H1 (cell line): ENCODE results near the gene ANKRD24. TPM values are rescaled to one million over a fixed set of nuclear protein-coding genes. Genes with fewer than 3 reads are reported as not detected.

Experiments
- BCL11A ChIP-seq, 2 experiments: IDR thresholded peaks; one replicate each; pipeline ENCODE4 v1.6.1; 2011; ENCODE audit warnings: low read depth in 2 of 2, low read length in 2 of 2, mild to moderate bottlenecking in 2 of 2
- BRCA1 ChIP-seq: IDR thresholded peaks from 2 replicates; pipeline ENCODE4 v1.6.1; 2012; ENCODE audit warnings: low read depth, low read length, improper control_type of control experiment
- CBX8 ChIP-seq: fragments of 300-800, 300-1000 bp; sonication (generic); IDR thresholded peaks from 2 replicates; pipeline ENCODE4 v1.7.1; 2016; ENCODE audit warnings: low read depth, low read length, borderline replicate concordance
- CEBPB ChIP-seq: IDR thresholded peaks from 2 replicates; pipeline ENCODE4 v1.6.1; 2012; ENCODE audit warnings: low read depth, low read length
- HDAC2 ChIP-seq, 2 experiments: fragments of 300-600 bp in 1 of 2; sonication (generic) in 1 of 2; IDR thresholded peaks; 2 replicates each; pipeline ENCODE4 v1.6.1; 2011 to 2012; ENCODE audit warnings: low read depth in 2 of 2, low read length in 2 of 2, mild to moderate bottlenecking in 2 of 2, moderate library complexity in 2 of 2, borderline replicate concordance in 1 of 2, inconsistent platforms in 1 of 2
- HDAC6 ChIP-seq: IDR thresholded peaks from one replicate; pipeline ENCODE4 v1.7.1; 2012; ENCODE audit warnings: low read depth, mild to moderate bottlenecking, inconsistent platforms, low read length, moderate library complexity
- MAFK ChIP-seq: IDR thresholded peaks from 2 replicates; pipeline ENCODE4 v1.6.1; 2012; ENCODE audit warnings: low read depth, mild to moderate bottlenecking, improper control_type of control experiment, low read length
- SIRT6 ChIP-seq: IDR thresholded peaks from one replicate; pipeline ENCODE4 v1.7.1; 2012; ENCODE audit warnings: low read length, inconsistent platforms
- YY1 ChIP-seq: IDR thresholded peaks from 2 replicates; pipeline ENCODE4 v1.6.1; 2011; ENCODE audit warnings: low read depth, mild to moderate bottlenecking, low read length
- polyA plus RNA-seq, 7 experiments: library from polyadenylated mRNA; depleted of rRNA in 3 of 7; stranded (reverse) in 5 of 7; unstranded in 2 of 7; fragments of >200 nt in 5 of 7; fragments of 200-250 nt in 2 of 7; gene quantifications; 1 replicate in 5 of 7; 2 replicates in 1 of 7; 4 replicates in 1 of 7; pipeline versions ENCODE4 v1.2.1 to v1.2.3, GENCODE V29; 2011 to 2013; ENCODE audit warnings: missing spikeins in 2 of 7, mixed read lengths in 2 of 7
- total RNA-seq: library from RNA; stranded (reverse); fragmentation: NEBNext Ultra II Directional; extraction: Animal tissue kit (Norgen Biotek cat#: 25700); gene quantifications from 2 replicates; pipeline ENCODE4 v1.2.1, GENCODE V29; 2021
- TF ChIP-seq, protein P1 (sequence below): fragments of 300-600 bp; sonication (generic); IDR thresholded peaks from 2 replicates; pipeline ENCODE4 v1.7.1; 2012; ENCODE audit warnings: low read length, moderate library complexity, mild to moderate bottlenecking, inconsistent platforms; ENCODE audit not compliant: insufficient replicate concordance

The ANKRD24 gene
- total and polyA plus RNA-seq, 2 of the 8 experiments (the other 6 are each of a cell fraction or from before 2014, with no cell fraction given): 7.6 to 14.1 TPM

DNA sequence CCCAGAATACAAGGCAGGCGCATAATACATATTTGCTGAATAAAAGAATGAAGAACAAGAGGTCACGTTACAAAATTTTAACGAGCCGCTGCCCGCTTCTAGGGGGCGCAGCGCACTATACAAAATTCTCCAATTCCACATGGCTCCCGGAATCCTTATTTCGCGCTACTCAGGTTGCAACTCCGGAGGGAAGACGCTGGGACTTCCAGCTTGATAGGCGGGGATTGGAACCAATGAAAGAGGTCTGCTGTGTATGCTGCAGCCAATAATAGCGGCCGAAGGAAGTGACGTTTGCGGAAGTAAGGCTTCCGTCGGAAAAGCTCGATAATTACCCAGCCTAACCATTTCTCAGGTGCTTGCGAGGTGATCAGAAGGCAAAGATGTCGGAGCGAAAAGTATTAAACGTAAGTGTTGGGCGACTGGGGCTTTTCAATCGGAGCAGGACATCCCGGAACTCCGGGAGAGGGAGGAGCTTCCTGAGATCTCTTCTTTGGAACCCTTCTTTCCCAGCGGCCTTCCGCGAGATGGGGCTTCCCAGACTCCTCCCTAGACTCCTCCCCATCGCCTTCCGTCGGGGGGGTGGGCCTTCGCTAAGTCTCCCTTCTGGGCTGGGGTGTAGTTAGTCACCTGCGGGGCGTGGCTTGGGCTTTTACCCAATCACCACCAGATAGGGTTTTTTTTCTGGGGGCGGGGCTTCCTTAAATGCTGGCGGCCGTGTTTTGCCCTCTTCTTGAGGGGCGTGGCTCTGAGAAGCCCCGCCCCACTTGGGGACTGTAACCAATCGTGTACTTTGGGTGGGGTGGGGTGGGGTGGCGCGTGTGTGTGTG lies 64.5 kb downstream of the ANKRD24 start, which contains the start of gene YJU2 (continued):
- peak; percentile 33 for TF ChIP-seq BRCA1
- TF ChIP-seq BCL11A (IDR thresholded peaks at IDR 0.05; ENCODE audit: low read depth in 2 of 2, low read length in 2 of 2): no peak
- no peak for TF ChIP-seq MAFK
- no peak for TF ChIP-seq CBX8
- TF ChIP-seq CEBPB: 0 out of 2 replicates have a peak, but pooled peaks have one; percentile 10
- TF ChIP-seq YY1: peak; percentile 84
- no peak for TF ChIP-seq HDAC6
- 0 out of 4 replicates have a peak, but pooled peaks have one; percentile 25 to 51 for TF ChIP-seq HDAC2 (IDR thresholded peaks at IDR 0.05; ENCODE audit: borderline replicate concordance in 1 of 2, low read depth in 2 of 2, low read length in 2 of 2)
- TF ChIP-seq, protein P1, sequence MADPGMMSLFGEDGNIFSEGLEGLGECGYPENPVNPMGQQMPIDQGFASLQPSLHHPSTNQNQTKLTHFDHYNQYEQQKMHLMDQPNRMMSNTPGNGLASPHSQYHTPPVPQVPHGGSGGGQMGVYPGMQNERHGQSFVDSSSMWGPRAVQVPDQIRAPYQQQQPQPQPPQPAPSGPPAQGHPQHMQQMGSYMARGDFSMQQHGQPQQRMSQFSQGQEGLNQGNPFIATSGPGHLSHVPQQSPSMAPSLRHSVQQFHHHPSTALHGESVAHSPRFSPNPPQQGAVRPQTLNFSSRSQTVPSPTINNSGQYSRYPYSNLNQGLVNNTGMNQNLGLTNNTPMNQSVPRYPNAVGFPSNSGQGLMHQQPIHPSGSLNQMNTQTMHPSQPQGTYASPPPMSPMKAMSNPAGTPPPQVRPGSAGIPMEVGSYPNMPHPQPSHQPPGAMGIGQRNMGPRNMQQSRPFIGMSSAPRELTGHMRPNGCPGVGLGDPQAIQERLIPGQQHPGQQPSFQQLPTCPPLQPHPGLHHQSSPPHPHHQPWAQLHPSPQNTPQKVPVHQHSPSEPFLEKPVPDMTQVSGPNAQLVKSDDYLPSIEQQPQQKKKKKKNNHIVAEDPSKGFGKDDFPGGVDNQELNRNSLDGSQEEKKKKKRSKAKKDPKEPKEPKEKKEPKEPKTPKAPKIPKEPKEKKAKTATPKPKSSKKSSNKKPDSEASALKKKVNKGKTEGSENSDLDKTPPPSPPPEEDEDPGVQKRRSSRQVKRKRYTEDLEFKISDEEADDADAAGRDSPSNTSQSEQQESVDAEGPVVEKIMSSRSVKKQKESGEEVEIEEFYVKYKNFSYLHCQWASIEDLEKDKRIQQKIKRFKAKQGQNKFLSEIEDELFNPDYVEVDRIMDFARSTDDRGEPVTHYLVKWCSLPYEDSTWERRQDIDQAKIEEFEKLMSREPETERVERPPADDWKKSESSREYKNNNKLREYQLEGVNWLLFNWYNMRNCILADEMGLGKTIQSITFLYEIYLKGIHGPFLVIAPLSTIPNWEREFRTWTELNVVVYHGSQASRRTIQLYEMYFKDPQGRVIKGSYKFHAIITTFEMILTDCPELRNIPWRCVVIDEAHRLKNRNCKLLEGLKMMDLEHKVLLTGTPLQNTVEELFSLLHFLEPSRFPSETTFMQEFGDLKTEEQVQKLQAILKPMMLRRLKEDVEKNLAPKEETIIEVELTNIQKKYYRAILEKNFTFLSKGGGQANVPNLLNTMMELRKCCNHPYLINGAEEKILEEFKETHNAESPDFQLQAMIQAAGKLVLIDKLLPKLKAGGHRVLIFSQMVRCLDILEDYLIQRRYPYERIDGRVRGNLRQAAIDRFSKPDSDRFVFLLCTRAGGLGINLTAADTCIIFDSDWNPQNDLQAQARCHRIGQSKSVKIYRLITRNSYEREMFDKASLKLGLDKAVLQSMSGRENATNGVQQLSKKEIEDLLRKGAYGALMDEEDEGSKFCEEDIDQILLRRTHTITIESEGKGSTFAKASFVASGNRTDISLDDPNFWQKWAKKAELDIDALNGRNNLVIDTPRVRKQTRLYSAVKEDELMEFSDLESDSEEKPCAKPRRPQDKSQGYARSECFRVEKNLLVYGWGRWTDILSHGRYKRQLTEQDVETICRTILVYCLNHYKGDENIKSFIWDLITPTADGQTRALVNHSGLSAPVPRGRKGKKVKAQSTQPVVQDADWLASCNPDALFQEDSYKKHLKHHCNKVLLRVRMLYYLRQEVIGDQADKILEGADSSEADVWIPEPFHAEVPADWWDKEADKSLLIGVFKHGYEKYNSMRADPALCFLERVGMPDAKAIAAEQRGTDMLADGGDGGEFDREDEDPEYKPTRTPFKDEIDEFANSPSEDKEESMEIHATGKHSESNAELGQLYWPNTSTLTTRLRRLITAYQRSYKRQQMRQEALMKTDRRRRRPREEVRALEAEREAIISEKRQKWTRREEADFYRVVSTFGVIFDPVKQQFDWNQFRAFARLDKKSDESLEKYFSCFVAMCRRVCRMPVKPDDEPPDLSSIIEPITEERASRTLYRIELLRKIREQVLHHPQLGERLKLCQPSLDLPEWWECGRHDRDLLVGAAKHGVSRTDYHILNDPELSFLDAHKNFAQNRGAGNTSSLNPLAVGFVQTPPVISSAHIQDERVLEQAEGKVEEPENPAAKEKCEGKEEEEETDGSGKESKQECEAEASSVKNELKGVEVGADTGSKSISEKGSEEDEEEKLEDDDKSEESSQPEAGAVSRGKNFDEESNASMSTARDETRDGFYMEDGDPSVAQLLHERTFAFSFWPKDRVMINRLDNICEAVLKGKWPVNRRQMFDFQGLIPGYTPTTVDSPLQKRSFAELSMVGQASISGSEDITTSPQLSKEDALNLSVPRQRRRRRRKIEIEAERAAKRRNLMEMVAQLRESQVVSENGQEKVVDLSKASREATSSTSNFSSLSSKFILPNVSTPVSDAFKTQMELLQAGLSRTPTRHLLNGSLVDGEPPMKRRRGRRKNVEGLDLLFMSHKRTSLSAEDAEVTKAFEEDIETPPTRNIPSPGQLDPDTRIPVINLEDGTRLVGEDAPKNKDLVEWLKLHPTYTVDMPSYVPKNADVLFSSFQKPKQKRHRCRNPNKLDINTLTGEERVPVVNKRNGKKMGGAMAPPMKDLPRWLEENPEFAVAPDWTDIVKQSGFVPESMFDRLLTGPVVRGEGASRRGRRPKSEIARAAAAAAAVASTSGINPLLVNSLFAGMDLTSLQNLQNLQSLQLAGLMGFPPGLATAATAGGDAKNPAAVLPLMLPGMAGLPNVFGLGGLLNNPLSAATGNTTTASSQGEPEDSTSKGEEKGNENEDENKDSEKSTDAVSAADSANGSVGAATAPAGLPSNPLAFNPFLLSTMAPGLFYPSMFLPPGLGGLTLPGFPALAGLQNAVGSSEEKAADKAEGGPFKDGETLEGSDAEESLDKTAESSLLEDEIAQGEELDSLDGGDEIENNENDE: no peak
- TF ChIP-seq SIRT6: no peak
